ENCODE data around the gene LOXL1. TPM values are rescaled to one million over a fixed set of nuclear protein-coding genes. Genes with fewer than 3 reads are reported as not detected.

LOXL1 gene
- total RNA-seq, 2 donors from 2014 or later = 20.5 to 22.5 TPM

GRCh38 chr15:73884159-73884558 is 42.1 kb upstream of the LOXL1 start:
- H3K9me3 ChIP-seq = no peaks in the 10 kb centered on the region
- H3K4me3 ChIP-seq = no peak overlapping the region
- no peaks in the 10 kb centered on the region for H3K4me1 ChIP-seq (replicated peaks)
- no peak for DNase-seq (ENCODE audit: low spot score)
- no peaks in the 10 kb centered on the region for H3K27me3 ChIP-seq (replicated peaks; ENCODE audit: insufficient read depth)
- TF ChIP-seq, protein P1, sequence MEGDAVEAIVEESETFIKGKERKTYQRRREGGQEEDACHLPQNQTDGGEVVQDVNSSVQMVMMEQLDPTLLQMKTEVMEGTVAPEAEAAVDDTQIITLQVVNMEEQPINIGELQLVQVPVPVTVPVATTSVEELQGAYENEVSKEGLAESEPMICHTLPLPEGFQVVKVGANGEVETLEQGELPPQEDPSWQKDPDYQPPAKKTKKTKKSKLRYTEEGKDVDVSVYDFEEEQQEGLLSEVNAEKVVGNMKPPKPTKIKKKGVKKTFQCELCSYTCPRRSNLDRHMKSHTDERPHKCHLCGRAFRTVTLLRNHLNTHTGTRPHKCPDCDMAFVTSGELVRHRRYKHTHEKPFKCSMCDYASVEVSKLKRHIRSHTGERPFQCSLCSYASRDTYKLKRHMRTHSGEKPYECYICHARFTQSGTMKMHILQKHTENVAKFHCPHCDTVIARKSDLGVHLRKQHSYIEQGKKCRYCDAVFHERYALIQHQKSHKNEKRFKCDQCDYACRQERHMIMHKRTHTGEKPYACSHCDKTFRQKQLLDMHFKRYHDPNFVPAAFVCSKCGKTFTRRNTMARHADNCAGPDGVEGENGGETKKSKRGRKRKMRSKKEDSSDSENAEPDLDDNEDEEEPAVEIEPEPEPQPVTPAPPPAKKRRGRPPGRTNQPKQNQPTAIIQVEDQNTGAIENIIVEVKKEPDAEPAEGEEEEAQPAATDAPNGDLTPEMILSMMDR (IDR thresholded peaks at IDR 0.05) = no peak
- no peak for TF ChIP-seq POLR2AphosphoS5 (IDR thresholded peaks at IDR 0.05)
- TF ChIP-seq POLR2A (IDR thresholded peaks at IDR 0.05) = no peak
- intact Hi-C loops (cut with DNase I) = no loop called here
- 53% methylated on average over 3 of the region's 3 CpGs for WGBS
- H3K27ac ChIP-seq = no peak overlapping the region
- H3K36me3 ChIP-seq = no peaks in the 10 kb centered on the region

GRCh38 chr15:73885954-73886700 is 40.1 kb upstream of the LOXL1 start:
- TF ChIP-seq POLR2A (IDR thresholded peaks at IDR 0.05) (no peak), POLR2AphosphoS5 (IDR thresholded peaks at IDR 0.05) (no peak)
- TF ChIP-seq, protein P1 (IDR thresholded peaks at IDR 0.05) = no peak
- intact Hi-C loops (cut with DNase I) = no loop called here
- Histone ChIP-seq H3K36me3 (no peaks in the 10 kb centered on the region), H3K9me3 (no peaks in the 10 kb centered on the region), H3K27me3 (replicated peaks; ENCODE audit: insufficient read depth) (no peaks in the 10 kb centered on the region), H3K4me3 (no peak overlapping the region), H3K27ac (no peak overlapping the region), H3K4me1 (replicated peaks) (no peaks in the 10 kb centered on the region)
- no peak for DNase-seq (ENCODE audit: low spot score)
- WGBS = 92% methylated on average over 9 of the region's 9 CpGs

- H3K4me1 ChIP-seq (replicated peaks) = no peaks in the 10 kb centered on the region
- intact Hi-C loops (cut with DNase I) = no loop called here
Measured at GRCh38 chr15:73886717-73887345, 39.4 kb upstream of the LOXL1 start.

GRCh38 chr15:73887481-73887880 is 38.8 kb upstream of the LOXL1 start:
- DNase-seq (ENCODE audit: low spot score) = no peak
- H3K9me3 ChIP-seq = no peaks in the 10 kb centered on the region
- TF ChIP-seq POLR2AphosphoS5 (IDR thresholded peaks at IDR 0.05) (no peak), POLR2A (IDR thresholded peaks at IDR 0.05) (no peak)
- TF ChIP-seq, protein P1 (IDR thresholded peaks at IDR 0.05) = no peak
- intact Hi-C loops (cut with DNase I) = no loop called here
- H3K27me3 ChIP-seq (replicated peaks; ENCODE audit: insufficient read depth) = no peaks in the 10 kb centered on the region
- H3K4me1 ChIP-seq (replicated peaks) = no peaks in the 10 kb centered on the region
- H3K27ac ChIP-seq = no peak overlapping the region
- WGBS = 84% methylated on average over 7 of the region's 7 CpGs
- no peaks in the 10 kb centered on the region for H3K36me3 ChIP-seq
- no peak overlapping the region for H3K4me3 ChIP-seq

More at GRCh38 chr15:73886717-73887345, 39.4 kb upstream of the LOXL1 start:
- H3K36me3 ChIP-seq = no peaks in the 10 kb centered on the region
- no peak for TF ChIP-seq POLR2A (IDR thresholded peaks at IDR 0.05)
- no peak for TF ChIP-seq POLR2AphosphoS5 (IDR thresholded peaks at IDR 0.05)
- TF ChIP-seq, protein P1 (IDR thresholded peaks at IDR 0.05) = no peak
- no peak for DNase-seq (ENCODE audit: low spot score)
- H3K9me3 ChIP-seq = no peaks in the 10 kb centered on the region
- 82% methylated on average over 5 of the region's 5 CpGs for WGBS
- no peak overlapping the region for H3K4me3 ChIP-seq
- no peaks in the 10 kb centered on the region for H3K27me3 ChIP-seq (replicated peaks; ENCODE audit: insufficient read depth)
- no peak overlapping the region for H3K27ac ChIP-seq

Data from prostate gland (tissue), 2 donors.